Neural cell (in vitro differentiated cells): ENCODE measurements around the gene TSTD1.

ENCODE experiments used
- CTCF ChIP-seq: fragments of 450-650 bp; IDR thresholded peaks from 2 replicates; pipeline ENCODE4 v1.5.1; 2014; ENCODE audit warnings: antibody characterized with exemption, mild to moderate bottlenecking, moderate library complexity; ENCODE audit not compliant: poor library complexity, severe bottlenecking
- EP300 ChIP-seq: fragments of 450-650 bp; conservative IDR thresholded peaks from 2 replicates; pipeline ENCODE4 v1.6.1; 2014; ENCODE audit warnings: antibody characterized with exemption, mild to moderate bottlenecking, moderate library complexity; ENCODE audit not compliant: poor library complexity, severe bottlenecking

GRCh38 chr1:161038523-161039153 lies at the start of gene TSTD1:
- TF ChIP-seq CTCF: no peak
- TF ChIP-seq EP300: no peak
